Endometrial microvascular endothelial cells (primary cell): Measurements from ENCODE around the gene ALG1L2. TPM values are rescaled to one million over a fixed set of nuclear protein-coding genes. Genes with fewer than 3 reads are reported as not detected.
"Not testable (repeated sequence)": the region's sequence is repeated elsewhere in the genome, so short reads cannot be mapped to it uniquely, and the experiment has no call there.

Experiments
- in situ Hi-C: cut with HindIII; loops from 2 replicates; pipeline ENCODE4 v1.10.0; 2017; ENCODE audit warnings: low sequenced_read_pairs, low pct_unique_long_range_greater_than_20kb; ENCODE audit errors: inconsistent ontology term
- total RNA-seq: library from RNA; depleted of rRNA; stranded (reverse); fragments of >200 nt; gene quantifications from one replicate; pipeline ENCODE4 v1.2.3, GENCODE V29; 2015; ENCODE audit errors: inconsistent ontology term

The ALG1L2 gene
- total RNA-seq, 1 donor from 2014 or later = not detected

GRCh38 chr3:130115400-130115799, 33.8 kb downstream of the ALG1L2 start:
- in situ Hi-C loops = not testable (repeated sequence)

GRCh38 chr3:130117933-130118332, 36.3 kb downstream of the ALG1L2 start:
- in situ Hi-C loops = no loop called here

GRCh38 chr3:130119824-130120223, 38.2 kb downstream of the ALG1L2 start:
- in situ Hi-C loops = not testable (repeated sequence)

- in situ Hi-C loops = not testable (repeated sequence)
Measured at GRCh38 chr3:130120291-130120690, 38.7 kb downstream of the ALG1L2 start.

- in situ Hi-C loops = not testable (repeated sequence)
Measured at GRCh38 chr3:130122891-130123775, 41.5 kb downstream of the ALG1L2 start.

GRCh38 chr3:130125406-130125805, 43.8 kb downstream of the ALG1L2 start:
- in situ Hi-C loops = not testable (repeated sequence)

GRCh38 chr3:130136337-130136736, 54.7 kb downstream of the ALG1L2 start:
- in situ Hi-C loops = not testable (repeated sequence)

DNA sequence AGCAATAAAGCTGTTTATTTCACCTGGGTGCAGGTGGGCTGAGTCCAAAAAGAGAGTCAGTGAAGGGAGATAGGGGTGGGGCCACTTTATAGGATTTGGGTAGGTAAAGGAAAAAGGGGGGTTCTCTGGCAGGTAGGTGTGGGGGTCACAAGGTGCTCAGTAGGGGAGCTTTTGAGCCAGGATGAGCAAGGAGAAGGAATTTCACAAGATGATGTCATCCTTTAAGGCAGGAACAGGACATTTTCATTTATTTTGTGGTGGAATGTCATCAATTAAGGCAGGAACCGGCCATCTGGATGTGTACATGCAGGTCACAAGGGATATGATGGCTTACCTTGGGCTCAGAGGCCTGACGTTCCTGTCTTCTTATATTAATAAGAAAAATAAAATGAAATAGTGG, 56.1 kb downstream of the ALG1L2 start:
- in situ Hi-C loops = not testable (repeated sequence)

- in situ Hi-C loops = not testable (repeated sequence)
Measured at GRCh38 chr3:130138992-130139391, 57.4 kb downstream of the ALG1L2 start.

- in situ Hi-C loops = not testable (repeated sequence)
Measured at GRCh38 chr3:130140756-130141155, 59.1 kb downstream of the ALG1L2 start.

DNA sequence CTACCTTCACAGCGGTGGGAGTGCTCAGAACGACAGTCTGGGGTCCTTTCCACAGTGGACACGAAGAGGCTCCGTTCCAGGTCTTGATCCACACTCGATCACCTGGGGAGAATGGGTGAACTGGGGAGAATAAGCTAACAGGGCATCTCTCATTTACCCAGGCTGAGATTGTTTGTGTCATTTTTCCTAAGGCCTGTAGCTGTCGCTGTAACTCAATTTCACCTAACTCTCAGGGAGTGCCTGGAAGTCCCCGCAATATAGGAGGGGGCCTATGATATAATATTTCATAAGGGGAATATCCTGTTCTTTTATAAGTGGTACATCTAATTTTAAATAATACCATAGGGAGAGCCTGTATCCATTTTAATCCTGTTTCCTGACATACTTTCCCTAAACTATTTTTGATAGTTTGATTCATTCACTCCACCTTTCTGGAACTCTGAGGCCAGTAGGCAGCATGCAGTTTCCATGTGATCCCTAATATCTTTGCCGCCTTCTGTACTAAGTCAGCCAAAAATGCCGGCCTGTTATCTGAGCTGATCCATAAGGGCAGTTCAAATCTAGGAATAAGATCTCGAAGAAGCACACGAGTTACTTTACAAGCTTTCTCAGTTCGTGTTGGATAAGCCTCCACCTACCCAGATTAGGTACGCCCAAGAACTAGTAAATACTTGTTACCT, 62.2 kb downstream of the ALG1L2 start:
- in situ Hi-C loops = not testable (repeated sequence)

GRCh38 chr3:130144328-130144650, 62.7 kb downstream of the ALG1L2 start:
- in situ Hi-C loops = not testable (repeated sequence)

DNA sequence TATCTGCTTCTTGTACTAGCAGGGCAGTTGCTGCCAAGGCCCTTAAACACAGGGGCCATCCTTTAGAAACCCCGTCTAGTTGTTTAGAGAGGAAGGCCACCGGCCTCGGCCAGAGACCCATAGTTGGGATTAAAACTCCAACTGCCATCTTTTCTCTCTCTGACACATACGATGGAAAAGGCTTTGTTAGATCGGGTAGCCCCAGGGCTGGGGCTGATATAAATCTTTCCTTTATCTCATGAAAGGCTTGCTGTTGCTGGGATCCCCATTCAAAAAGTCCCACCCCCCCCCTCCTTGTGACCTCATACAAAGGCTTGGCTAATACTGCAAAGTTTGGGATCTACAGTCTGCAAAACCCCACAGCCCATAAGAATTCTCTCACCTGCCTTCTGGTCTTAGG, 63.8 kb downstream of the ALG1L2 start:
- in situ Hi-C loops = not testable (repeated sequence)

DNA sequence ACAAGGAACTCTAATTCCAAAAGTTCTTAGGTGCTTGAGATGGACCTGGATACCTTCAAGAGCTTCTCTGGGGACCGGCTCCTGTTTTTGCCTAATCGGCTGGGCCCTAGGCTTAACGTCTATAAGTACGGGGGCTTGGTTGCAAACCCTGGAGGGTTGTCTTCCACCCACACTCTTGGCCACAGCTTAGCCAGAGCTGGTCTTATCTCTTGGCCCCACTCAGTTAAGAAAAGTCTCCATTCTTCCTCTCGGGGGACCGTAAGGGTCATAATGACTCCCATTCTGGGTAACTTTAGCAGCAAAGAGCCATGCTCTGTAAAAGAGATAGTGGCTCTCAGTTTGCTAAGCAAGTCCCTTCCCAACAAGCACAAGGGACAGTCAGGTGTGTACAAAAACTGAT, 64.8 kb downstream of the ALG1L2 start:
- in situ Hi-C loops = not testable (repeated sequence)

Other genes starting within 250 kb of the ALG1L2 start
- 11.8 TPM for gene TMCC1, start 188.1 kb upstream of the ALG1L2 start, total RNA-seq
- not detected for gene TRH, start 107.1 kb upstream of the ALG1L2 start, total RNA-seq